GM12878 (cell line): Measurements from ENCODE around the gene DLG2.

ENCODE experiments used
- CEBPB ChIP-seq, 2 experiments: fragments of 150-350 bp in 1 of 2; IDR thresholded peaks; 2 replicates each; pipeline ENCODE4 v1.6.1; 2012 to 2014; ENCODE audit warnings: low read depth in 2 of 2, low read length in 2 of 2, borderline replicate concordance in 1 of 2, inconsistent platforms in 1 of 2
- CREB1 ChIP-seq: IDR thresholded peaks from 2 replicates; pipeline ENCODE4 v1.6.1; 2012; ENCODE audit warnings: low read depth, mild to moderate bottlenecking, inconsistent platforms
- EP300 ChIP-seq, 2 experiments: fragments of 150-350 bp in 1 of 2; IDR thresholded peaks; 2 replicates each; pipeline ENCODE4 v1.6.1; 2011 to 2012; ENCODE audit warnings: low read depth in 2 of 2, low read length in 2 of 2, borderline replicate concordance in 1 of 2, improper control_type of control experiment in 1 of 2, inconsistent platforms in 1 of 2; ENCODE audit not compliant: control insufficient read depth in 1 of 2
- HCFC1 ChIP-seq: fragments of 150-350 bp; IDR thresholded peaks from 2 replicates; pipeline ENCODE4 v1.6.1; 2014; ENCODE audit warnings: low read length
- MTA3 ChIP-seq: IDR thresholded peaks from 2 replicates; pipeline ENCODE4 v1.6.1; 2012; ENCODE audit warnings: low read length, inconsistent platforms, borderline replicate concordance
- POLR2A ChIP-seq: IDR thresholded peaks from 2 replicates; pipeline ENCODE4 v1.6.1; 2011; ENCODE audit warnings: low read depth, mild to moderate bottlenecking, low read length
- POLR2AphosphoS2 ChIP-seq: IDR thresholded peaks from 2 replicates; pipeline ENCODE4 v1.6.1; 2011; ENCODE audit warnings: low read depth, mild to moderate bottlenecking, low read length, improper control_type of control experiment, moderate library complexity
- TCF7 ChIP-seq: IDR thresholded peaks from 2 replicates; pipeline ENCODE4 v1.6.1; 2014; ENCODE audit warnings: antibody characterized with exemption, borderline replicate concordance
- TF ChIP-seq, protein P1 (sequence below): fragments of 450-650 bp; IDR thresholded peaks from 2 replicates; pipeline ENCODE4 v1.6.1; 2017; ENCODE audit warnings: mild to moderate bottlenecking
- TF ChIP-seq, protein P2 (sequence below), 3 experiments: IDR thresholded peaks in 2 of 3; conservative IDR thresholded peaks in 1 of 3; 2 replicates each; pipeline ENCODE4 v1.5.1; 2011; ENCODE audit warnings: low read depth in 3 of 3, low read length in 3 of 3, mild to moderate bottlenecking in 3 of 3, control low read depth in 2 of 3, moderate library complexity in 2 of 3, inconsistent platforms in 1 of 3, mixed read lengths in 1 of 3; ENCODE audit not compliant: control insufficient read depth in 2 of 3, insufficient read depth in 1 of 3; ENCODE audit errors: extremely low read depth in 1 of 3
- TF ChIP-seq, protein P3 (sequence below): fragments of 450-650 bp; IDR thresholded peaks from 2 replicates; pipeline ENCODE4 v1.6.1; 2016; ENCODE audit warnings: mild to moderate bottlenecking, moderate library complexity, borderline replicate concordance

DNA sequence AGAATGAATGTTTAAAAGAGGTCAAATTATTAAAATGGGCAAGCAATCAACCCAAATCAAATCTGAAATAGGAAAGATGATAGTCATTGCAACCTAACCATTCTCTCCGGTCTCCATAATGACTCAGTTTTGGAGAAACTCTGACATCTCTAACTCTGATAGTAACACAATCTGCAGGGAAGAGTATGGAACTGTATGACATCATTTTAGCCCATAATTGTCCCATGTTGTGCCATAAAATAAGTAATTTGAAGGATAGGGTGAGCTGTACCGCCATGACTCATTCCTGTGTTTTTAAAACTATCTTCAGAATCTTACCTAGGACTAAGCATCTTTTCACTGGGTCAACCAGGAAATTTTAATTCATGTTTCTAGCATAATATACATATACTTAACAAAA is 350.8 kb downstream of the DLG2 start:
- TF ChIP-seq HCFC1 = no peak
- TF ChIP-seq EP300 (IDR thresholded peaks at IDR 0.05; ENCODE audit: borderline replicate concordance in 1 of 2, control insufficient read depth in 1 of 2, low read depth in 2 of 2, low read length in 2 of 2) = no peak
- no peak for TF ChIP-seq MTA3
- TF ChIP-seq POLR2A = no peak
- TF ChIP-seq CREB1 = no peak
- TF ChIP-seq, protein P1, sequence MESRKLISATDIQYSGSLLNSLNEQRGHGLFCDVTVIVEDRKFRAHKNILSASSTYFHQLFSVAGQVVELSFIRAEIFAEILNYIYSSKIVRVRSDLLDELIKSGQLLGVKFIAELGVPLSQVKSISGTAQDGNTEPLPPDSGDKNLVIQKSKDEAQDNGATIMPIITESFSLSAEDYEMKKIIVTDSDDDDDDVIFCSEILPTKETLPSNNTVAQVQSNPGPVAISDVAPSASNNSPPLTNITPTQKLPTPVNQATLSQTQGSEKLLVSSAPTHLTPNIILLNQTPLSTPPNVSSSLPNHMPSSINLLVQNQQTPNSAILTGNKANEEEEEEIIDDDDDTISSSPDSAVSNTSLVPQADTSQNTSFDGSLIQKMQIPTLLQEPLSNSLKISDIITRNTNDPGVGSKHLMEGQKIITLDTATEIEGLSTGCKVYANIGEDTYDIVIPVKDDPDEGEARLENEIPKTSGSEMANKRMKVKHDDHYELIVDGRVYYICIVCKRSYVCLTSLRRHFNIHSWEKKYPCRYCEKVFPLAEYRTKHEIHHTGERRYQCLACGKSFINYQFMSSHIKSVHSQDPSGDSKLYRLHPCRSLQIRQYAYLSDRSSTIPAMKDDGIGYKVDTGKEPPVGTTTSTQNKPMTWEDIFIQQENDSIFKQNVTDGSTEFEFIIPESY = no peak
- TF ChIP-seq, protein P2, sequence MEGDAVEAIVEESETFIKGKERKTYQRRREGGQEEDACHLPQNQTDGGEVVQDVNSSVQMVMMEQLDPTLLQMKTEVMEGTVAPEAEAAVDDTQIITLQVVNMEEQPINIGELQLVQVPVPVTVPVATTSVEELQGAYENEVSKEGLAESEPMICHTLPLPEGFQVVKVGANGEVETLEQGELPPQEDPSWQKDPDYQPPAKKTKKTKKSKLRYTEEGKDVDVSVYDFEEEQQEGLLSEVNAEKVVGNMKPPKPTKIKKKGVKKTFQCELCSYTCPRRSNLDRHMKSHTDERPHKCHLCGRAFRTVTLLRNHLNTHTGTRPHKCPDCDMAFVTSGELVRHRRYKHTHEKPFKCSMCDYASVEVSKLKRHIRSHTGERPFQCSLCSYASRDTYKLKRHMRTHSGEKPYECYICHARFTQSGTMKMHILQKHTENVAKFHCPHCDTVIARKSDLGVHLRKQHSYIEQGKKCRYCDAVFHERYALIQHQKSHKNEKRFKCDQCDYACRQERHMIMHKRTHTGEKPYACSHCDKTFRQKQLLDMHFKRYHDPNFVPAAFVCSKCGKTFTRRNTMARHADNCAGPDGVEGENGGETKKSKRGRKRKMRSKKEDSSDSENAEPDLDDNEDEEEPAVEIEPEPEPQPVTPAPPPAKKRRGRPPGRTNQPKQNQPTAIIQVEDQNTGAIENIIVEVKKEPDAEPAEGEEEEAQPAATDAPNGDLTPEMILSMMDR (IDR thresholded peaks at IDR 0.05 in 2 of 3, conservative IDR thresholded peaks at IDR 0.05 in 1 of 3; ENCODE audit: control insufficient read depth in 2 of 3, extremely low read depth in 1 of 3, insufficient read depth in 1 of 3, low read depth in 3 of 3, low read length in 3 of 3) = no peak
- TF ChIP-seq TCF7 = no peak
- no peak for TF ChIP-seq POLR2AphosphoS2
- TF ChIP-seq, protein P3, sequence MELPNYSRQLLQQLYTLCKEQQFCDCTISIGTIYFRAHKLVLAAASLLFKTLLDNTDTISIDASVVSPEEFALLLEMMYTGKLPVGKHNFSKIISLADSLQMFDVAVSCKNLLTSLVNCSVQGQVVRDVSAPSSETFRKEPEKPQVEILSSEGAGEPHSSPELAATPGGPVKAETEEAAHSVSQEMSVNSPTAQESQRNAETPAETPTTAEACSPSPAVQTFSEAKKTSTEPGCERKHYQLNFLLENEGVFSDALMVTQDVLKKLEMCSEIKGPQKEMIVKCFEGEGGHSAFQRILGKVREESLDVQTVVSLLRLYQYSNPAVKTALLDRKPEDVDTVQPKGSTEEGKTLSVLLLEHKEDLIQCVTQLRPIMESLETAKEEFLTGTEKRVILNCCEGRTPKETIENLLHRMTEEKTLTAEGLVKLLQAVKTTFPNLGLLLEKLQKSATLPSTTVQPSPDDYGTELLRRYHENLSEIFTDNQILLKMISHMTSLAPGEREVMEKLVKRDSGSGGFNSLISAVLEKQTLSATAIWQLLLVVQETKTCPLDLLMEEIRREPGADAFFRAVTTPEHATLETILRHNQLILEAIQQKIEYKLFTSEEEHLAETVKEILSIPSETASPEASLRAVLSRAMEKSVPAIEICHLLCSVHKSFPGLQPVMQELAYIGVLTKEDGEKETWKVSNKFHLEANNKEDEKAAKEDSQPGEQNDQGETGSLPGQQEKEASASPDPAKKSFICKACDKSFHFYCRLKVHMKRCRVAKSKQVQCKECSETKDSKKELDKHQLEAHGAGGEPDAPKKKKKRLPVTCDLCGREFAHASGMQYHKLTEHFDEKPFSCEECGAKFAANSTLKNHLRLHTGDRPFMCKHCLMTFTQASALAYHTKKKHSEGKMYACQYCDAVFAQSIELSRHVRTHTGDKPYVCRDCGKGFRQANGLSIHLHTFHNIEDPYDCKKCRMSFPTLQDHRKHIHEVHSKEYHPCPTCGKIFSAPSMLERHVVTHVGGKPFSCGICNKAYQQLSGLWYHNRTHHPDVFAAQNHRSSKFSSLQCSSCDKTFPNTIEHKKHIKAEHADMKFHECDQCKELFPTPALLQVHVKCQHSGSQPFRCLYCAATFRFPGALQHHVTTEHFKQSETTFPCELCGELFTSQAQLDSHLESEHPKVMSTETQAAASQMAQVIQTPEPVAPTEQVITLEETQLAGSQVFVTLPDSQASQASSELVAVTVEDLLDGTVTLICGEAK = no peak
- TF ChIP-seq CEBPB (IDR thresholded peaks at IDR 0.05; ENCODE audit: borderline replicate concordance in 1 of 2, low read depth in 2 of 2, low read length in 2 of 2) = no peak
